AG09319 (cell line): Measurements from ENCODE around the gene GVQW3.

Experiments used
- DNase-seq: peaks from one replicate; pipeline ENCODE4 v3.0.0-alpha.2; 2010; ENCODE audit warnings: low read depth; ENCODE audit errors: extremely low read depth
- CTCF ChIP-seq: IDR thresholded peaks from 2 replicates; pipeline ENCODE4 v1.5.1; 2011; ENCODE audit warnings: low read depth, mild to moderate bottlenecking, inconsistent platforms, low read length, moderate library complexity

The GVQW3 gene

GRCh38 chr11:76385903-76386302 lies 4.8 kb downstream of the GVQW3 start:
- no peak for DNase-seq
- no peak for TF ChIP-seq CTCF

GRCh38 chr11:76388408-76388807 lies 7.3 kb downstream of the GVQW3 start:
- no peak for TF ChIP-seq CTCF
- DNase-seq, result no peak

GRCh38 chr11:76391021-76391420 lies 9.9 kb downstream of the GVQW3 start:
- DNase-seq, result no peak
- TF ChIP-seq CTCF, result no peak

GRCh38 chr11:76391811-76392475 lies 10.8 kb downstream of the GVQW3 start:
- TF ChIP-seq CTCF, result no peak
- DNase-seq, result no peak

GRCh38 chr11:76392870-76393269 lies 11.7 kb downstream of the GVQW3 start:
- no peak for DNase-seq
- no peak for TF ChIP-seq CTCF

GRCh38 chr11:76394411-76394810 lies 13.3 kb downstream of the GVQW3 start:
- no peak for TF ChIP-seq CTCF
- DNase-seq, result no peak

- no peak for TF ChIP-seq CTCF
- no peak for DNase-seq
These were observed 14.2 kb downstream of the GVQW3 start for GRCh38 chr11:76395296-76395695.
